CD4-positive, CD25-positive, alpha-beta regulatory T cell (primary cell): ENCODE data around the gene MIS12. TPM values are rescaled to one million over a fixed set of nuclear protein-coding genes. Genes with fewer than 3 reads are reported as not detected.

Source experiments
- ATAC-seq, 2 donors: fragments of 150-1000 bp; cut with Tn5 transposase; one replicate each; pipeline ENCODE4 v1.10.0; 2021; ENCODE audit warnings: low read depth in 2 of 2, moderate number of reproducible peaks in 2 of 2, moderate library complexity in 1 of 2
- DNase-seq, 3 donors: peaks; one replicate each; pipeline versions ENCODE4 v3.0.0 to v3.0.0-alpha.2; 2012 to 2022; ENCODE audit warnings: mixed read lengths in 1 of 3
- H3K27ac ChIP-seq: one replicate; pipeline ENCODE4 v1.7.0; 2013; ENCODE audit warnings: mild to moderate bottlenecking, low read length; ENCODE audit not compliant: insufficient read depth, poor library complexity, severe bottlenecking
- H3K27me3 ChIP-seq: one replicate; pipeline ENCODE4 v1.7.0; 2013; ENCODE audit warnings: low read length; ENCODE audit not compliant: control insufficient read depth, insufficient read depth
- H3K36me3 ChIP-seq: one replicate; pipeline ENCODE4 v1.7.0; 2013; ENCODE audit warnings: mild to moderate bottlenecking, low read length, moderate library complexity; ENCODE audit not compliant: control insufficient read depth, insufficient read depth
- H3K4me1 ChIP-seq: 2 replicates; pipeline ENCODE4 v1.7.0; 2013; ENCODE audit warnings: mild to moderate bottlenecking, low read length; ENCODE audit not compliant: insufficient read depth, control insufficient read depth, poor library complexity, severe bottlenecking
- H3K4me3 ChIP-seq: one replicate; pipeline ENCODE4 v1.7.0; 2013; ENCODE audit warnings: low read depth, mild to moderate bottlenecking, low read length, moderate library complexity
- H3K9me3 ChIP-seq, 2 experiments: 1 replicate in 1 of 2; 2 replicates in 1 of 2; pipeline ENCODE4 v1.7.0; 2013; ENCODE audit warnings: low read length in 2 of 2, mild to moderate bottlenecking in 1 of 2, moderate library complexity in 1 of 2; ENCODE audit not compliant: control insufficient read depth in 2 of 2
- H3K27ac Mint-ChIP-seq, 3 donors: one replicate each; pipeline ENCODE4 v1.8.0; 2020 to 2022; ENCODE audit warnings: mild to moderate bottlenecking in 3 of 3, mixed read lengths in 3 of 3, moderate library complexity in 2 of 3
- H3K27me3 Mint-ChIP-seq: one replicate; pipeline ENCODE4 v1.8.0; 2022; ENCODE audit warnings: mild to moderate bottlenecking, mixed read lengths
- H3K36me3 Mint-ChIP-seq: one replicate; pipeline ENCODE4 v1.8.0; 2020; ENCODE audit warnings: mixed read lengths
- H3K4me1 Mint-ChIP-seq, 4 donors: one replicate each; pipeline ENCODE4 v1.8.0; 2020 to 2022; ENCODE audit warnings: mixed read lengths in 4 of 4, mild to moderate bottlenecking in 1 of 4
- H3K4me3 Mint-ChIP-seq, 4 donors: one replicate each; pipeline ENCODE4 v1.8.0; 2020 to 2022; ENCODE audit warnings: mild to moderate bottlenecking in 4 of 4, mixed read lengths in 4 of 4, moderate library complexity in 3 of 4
- H3K9me3 Mint-ChIP-seq, 7 donors: one replicate each; pipeline ENCODE4 v1.8.0; 2020 to 2022; ENCODE audit warnings: mixed read lengths in 7 of 7, mild to moderate bottlenecking in 3 of 7, moderate library complexity in 2 of 7
- polyA plus RNA-seq, 4 donors: library from polyadenylated mRNA; unstranded; fragments of 300-500 nt; fragmentation: Illumina TruSeq; gene quantifications; one replicate each; pipeline ENCODE4 v1.2.3, GENCODE V29; 2021
- total RNA-seq: library from RNA; stranded (reverse); gene quantifications from one replicate; pipeline ENCODE4 v1.2.3, GENCODE V29; 2022

The MIS12 gene
- total and polyA plus RNA-seq, 5 donors from 2014 or later = 9.8 to 19.6 (median 14.6) TPM

DNA sequence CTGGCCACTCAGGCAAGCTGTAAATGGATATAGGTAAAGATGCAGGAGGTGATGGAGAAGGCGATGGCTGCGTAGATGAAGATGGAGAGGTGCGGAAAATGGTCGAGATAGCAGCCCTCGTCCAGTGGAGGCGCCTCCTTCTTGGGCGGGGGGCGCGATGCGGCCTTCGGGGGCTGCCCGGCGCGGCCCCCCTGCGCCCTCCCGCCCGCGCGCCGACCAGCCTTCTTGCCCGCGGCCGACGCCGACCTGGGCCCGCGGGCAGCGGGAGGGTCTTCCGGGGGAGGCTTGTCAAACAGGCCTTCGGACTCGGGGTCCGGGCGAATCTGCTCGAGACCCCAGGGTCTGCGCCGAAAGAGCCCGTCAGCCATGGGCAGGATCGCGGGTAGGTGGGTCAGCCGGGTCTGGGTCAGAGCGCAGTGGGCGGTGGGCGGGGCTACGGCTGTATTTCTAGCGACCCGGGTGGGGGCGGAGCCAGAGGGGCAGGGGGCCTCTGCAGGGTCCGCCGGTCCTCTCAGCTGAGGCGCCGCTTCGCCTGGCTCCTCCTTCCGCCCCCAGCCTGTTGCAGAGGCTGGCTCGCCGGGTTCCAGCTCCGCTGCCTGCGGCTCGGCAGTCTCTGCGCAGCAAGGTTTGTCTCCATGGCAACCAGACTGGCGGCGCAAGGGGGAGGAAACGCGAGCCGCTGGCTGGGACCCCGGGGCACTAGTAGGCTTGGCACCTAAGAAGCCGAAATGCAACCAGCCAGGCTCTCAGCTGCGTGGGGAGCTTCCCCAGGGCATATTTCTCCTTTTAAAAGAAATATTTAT lies 14.4 kb downstream of the MIS12 start:
- Mint-ChIP-seq H3K4me3 (peak overlapping the region; percentile 94 to 96 (median 94)), H3K27me3 (no peaks in the 10 kb centered on the region), H3K27ac (peak overlapping the region; percentile 96 to 98 (median 97)), H3K9me3 (peaks cover 0 to 1% (median 0%) of the 10 kb centered on the region in 7 donors), H3K4me1 (peaks cover 18 to 31% (median 24%) of the 10 kb centered on the region in 4 donors), H3K36me3 (peaks cover 33% of the 10 kb centered on the region)
- peaks cover 10% of the 10 kb centered on the region for H3K36me3 ChIP-seq
- peak overlapping the region; percentile 62 for H3K27ac ChIP-seq
- no peaks in the 10 kb centered on the region for H3K27me3 ChIP-seq
- H3K9me3 ChIP-seq = no peaks in the 10 kb centered on the region
- peaks cover 21% of the 10 kb centered on the region for H3K4me1 ChIP-seq
- DNase-seq (peak; percentile 71 to 75 (median 75)), ATAC-seq (peak; percentile 86 to 88)
- H3K4me3 ChIP-seq = peak overlapping the region; percentile 60

DNA sequence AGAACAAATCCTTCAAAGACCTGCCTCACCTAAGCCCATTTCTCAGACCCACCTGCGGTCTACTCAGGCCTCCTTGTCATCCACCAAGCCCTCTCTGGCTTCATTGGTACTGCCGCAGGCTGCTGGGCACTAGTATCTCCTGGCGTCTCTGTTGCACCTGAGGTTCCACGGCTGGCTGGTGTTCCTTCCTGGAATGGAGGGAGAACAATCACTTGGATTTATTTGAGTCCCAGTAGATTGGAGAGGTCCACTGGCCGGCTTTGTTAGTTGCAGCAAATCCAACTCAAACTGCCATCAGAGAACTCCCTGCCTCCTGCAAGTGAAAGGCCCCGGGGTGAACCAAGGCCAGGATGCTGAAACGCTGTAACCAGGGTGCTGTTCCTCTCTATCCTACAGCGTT lies 15.3 kb downstream of the MIS12 start:
- Mint-ChIP-seq H3K4me3 (peak overlapping the region; percentile 65 to 94 (median 76)), H3K4me1 (peaks cover 18 to 31% (median 24%) of the 10 kb centered on the region in 4 donors), H3K27ac (peak overlapping the region in 2 of 3 donors; percentile 70 to 89), H3K36me3 (peaks cover 35% of the 10 kb centered on the region), H3K27me3 (no peaks in the 10 kb centered on the region), H3K9me3 (peaks cover 0 to 1% (median 0%) of the 10 kb centered on the region in 7 donors)
- peaks cover 11% of the 10 kb centered on the region for H3K36me3 ChIP-seq
- H3K9me3 ChIP-seq = no peaks in the 10 kb centered on the region
- H3K4me1 ChIP-seq = peaks cover 21% of the 10 kb centered on the region
- H3K27me3 ChIP-seq = no peaks in the 10 kb centered on the region
- ATAC-seq (no peak), DNase-seq (no peak)
- H3K4me3 ChIP-seq = no peak overlapping the region
- peak overlapping the region; percentile 62 for H3K27ac ChIP-seq

DNA sequence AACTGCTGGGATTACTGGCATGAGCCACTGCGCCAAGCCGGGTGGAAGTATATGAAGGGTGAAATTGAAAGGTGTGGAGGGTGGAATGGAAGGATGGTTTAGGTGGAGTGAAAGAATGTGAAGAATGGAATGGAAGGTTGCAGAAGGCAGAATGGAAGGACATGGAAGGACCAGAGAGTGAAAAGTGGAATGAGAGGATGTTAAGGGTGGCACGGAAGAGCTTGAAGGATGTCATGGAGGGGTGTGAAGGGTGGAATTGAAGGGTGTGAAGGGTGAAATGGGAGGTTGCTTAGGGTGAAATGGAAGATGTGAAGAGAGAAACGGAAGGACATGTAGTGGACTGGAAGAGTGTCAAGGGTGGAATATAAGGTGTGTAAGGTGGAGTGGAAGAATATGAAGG lies 16.2 kb downstream of the MIS12 start:
- Histone ChIP-seq H3K27me3 (no peaks in the 10 kb centered on the region), H3K36me3 (peaks cover 11% of the 10 kb centered on the region), H3K4me1 (peaks cover 21% of the 10 kb centered on the region), H3K27ac (no peak overlapping the region), H3K4me3 (no peak overlapping the region), H3K9me3 (no peaks in the 10 kb centered on the region)
- Mint-ChIP-seq H3K27me3 (no peaks in the 10 kb centered on the region), H3K27ac (peak overlapping the region; percentile 55 to 76 (median 61)), H3K36me3 (peaks cover 35% of the 10 kb centered on the region), H3K4me1 (peaks cover 18 to 31% (median 24%) of the 10 kb centered on the region in 4 donors), H3K4me3 (peak overlapping the region in 2 of 4 donors; percentile 2 to 59), H3K9me3 (peaks cover 0 to 2% (median 0%) of the 10 kb centered on the region in 7 donors)
- no peak for DNase-seq
- no peak for ATAC-seq

DNA sequence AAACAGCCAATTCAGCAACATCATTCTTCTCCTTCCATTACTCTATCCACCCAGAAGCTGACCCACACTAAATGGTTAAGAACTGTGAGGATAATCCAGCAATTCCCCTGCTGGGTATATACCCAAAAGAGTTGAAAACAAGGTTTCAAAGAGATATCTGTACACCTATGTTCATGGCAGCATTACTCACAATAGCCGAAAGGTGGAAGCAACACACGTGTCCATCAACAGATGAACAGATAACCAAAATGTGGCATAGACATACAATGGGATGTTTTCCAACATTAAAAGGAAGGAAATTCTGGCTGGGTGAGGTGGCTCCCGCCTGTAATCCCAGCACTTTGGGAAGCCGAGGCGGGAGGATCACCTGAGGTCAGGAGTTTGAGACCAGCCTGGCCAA lies 19.9 kb downstream of the MIS12 start:
- no peak overlapping the region for H3K4me3 Mint-ChIP-seq
- Histone ChIP-seq H3K4me3 (no peak overlapping the region), H3K4me1 (peaks cover 1% of the 10 kb centered on the region), H3K36me3 (peaks cover 16% of the 10 kb centered on the region), H3K27me3 (no peaks in the 10 kb centered on the region), H3K9me3 (no peaks in the 10 kb centered on the region), H3K27ac (no peak overlapping the region)
- H3K27me3 Mint-ChIP-seq = no peaks in the 10 kb centered on the region
- ATAC-seq (no peak), DNase-seq (no peak)
- peaks cover 0 to 2% (median 0%) of the 10 kb centered on the region in 7 donors for H3K9me3 Mint-ChIP-seq
- H3K27ac Mint-ChIP-seq = no peak overlapping the region
- H3K4me1 Mint-ChIP-seq = peaks cover 4 to 16% (median 10%) of the 10 kb centered on the region in 4 donors
- peaks cover 35% of the 10 kb centered on the region for H3K36me3 Mint-ChIP-seq

DNA sequence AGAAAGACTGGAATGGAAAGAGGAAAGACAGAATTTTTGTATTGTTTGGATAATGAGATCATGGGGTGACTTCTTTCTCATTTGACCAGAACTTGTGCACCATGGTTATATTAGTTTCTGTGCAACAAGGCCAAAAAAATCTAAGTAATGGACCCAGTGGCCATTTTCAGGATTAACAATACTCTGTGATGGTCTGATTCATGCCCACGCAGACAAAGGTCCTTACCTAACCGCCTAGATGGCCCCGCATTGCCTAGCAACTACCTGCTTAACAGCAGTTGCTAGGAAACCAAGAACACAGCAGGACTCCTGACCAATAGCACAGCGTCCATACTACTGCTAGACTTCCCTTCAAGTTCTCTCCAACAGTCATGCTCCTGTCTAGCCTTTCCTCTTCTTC lies 22.4 kb downstream of the MIS12 start:
- Mint-ChIP-seq H3K9me3 (peaks cover 0 to 3% (median 0%) of the 10 kb centered on the region in 7 donors), H3K4me1 (peaks cover 7 to 22% (median 17%) of the 10 kb centered on the region in 4 donors), H3K4me3 (peak overlapping the region in 1 of 4 donors; percentile 58), H3K27ac (peak overlapping the region in 2 of 3 donors; percentile 55 to 74), H3K27me3 (no peaks in the 10 kb centered on the region), H3K36me3 (peaks cover 41% of the 10 kb centered on the region)
- Histone ChIP-seq H3K36me3 (peaks cover 28% of the 10 kb centered on the region), H3K9me3 (no peaks in the 10 kb centered on the region), H3K4me3 (no peak overlapping the region), H3K27ac (no peak overlapping the region), H3K27me3 (no peaks in the 10 kb centered on the region), H3K4me1 (peaks cover 9% of the 10 kb centered on the region)
- no peak for ATAC-seq
- DNase-seq = no peak

DNA sequence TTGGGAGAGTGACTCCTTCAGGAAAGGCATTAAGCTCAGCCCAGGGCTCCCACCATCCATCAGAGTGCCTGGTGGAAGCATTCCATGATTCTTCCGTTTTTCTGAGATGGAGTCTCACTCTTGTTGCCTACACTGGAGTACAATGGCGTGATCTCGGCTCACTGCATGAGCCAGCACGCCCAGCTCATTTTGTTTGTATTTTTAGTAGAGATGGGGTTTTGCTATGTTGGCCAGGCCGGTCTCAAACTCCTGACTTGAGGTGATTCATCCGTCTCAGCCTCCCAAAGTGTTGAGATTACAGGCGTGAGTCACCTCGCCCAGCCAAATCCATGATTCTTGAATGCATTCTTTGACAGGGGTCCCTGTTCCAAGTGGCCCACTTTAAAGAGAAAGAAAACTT lies 23.1 kb downstream of the MIS12 start:
- DNase-seq = no peak
- Mint-ChIP-seq H3K4me1 (peaks cover 11 to 27% (median 20%) of the 10 kb centered on the region in 4 donors), H3K36me3 (peaks cover 44% of the 10 kb centered on the region), H3K9me3 (peaks cover 0 to 3% (median 0%) of the 10 kb centered on the region in 7 donors), H3K27me3 (no peaks in the 10 kb centered on the region), H3K27ac (peak overlapping the region in 1 of 3 donors; percentile 74), H3K4me3 (no peak overlapping the region)
- no peaks in the 10 kb centered on the region for H3K27me3 ChIP-seq
- ATAC-seq = no peak
- no peak overlapping the region for H3K4me3 ChIP-seq
- H3K9me3 ChIP-seq = no peaks in the 10 kb centered on the region
- peaks cover 32% of the 10 kb centered on the region for H3K36me3 ChIP-seq
- H3K4me1 ChIP-seq = peaks cover 15% of the 10 kb centered on the region
- no peak overlapping the region for H3K27ac ChIP-seq

DNA sequence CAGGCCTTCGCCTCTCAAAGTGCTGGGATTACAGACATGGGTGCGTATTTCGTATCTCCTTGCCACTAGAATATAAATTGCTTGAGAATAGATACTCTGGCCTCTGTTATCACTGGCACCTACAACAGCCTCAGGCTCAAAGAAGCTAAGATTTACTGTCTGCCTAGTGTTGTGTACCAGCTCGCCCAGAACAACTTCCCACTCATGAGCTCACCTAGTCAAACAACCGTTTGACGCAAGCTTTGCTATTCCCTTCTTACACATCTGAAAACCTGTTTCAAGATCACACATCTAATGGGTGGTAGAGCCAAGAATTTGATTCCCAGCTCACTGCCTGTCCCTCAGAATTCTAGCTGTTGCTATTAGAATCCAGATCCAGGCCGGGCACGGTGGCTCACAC lies 24.4 kb downstream of the MIS12 start:
- H3K36me3 Mint-ChIP-seq = peaks cover 45% of the 10 kb centered on the region

More for the DNA sequence above, 24.4 kb downstream of the MIS12 start:
- H3K9me3 Mint-ChIP-seq = peaks cover 0 to 3% (median 0%) of the 10 kb centered on the region in 7 donors
- peaks cover 17% of the 10 kb centered on the region for H3K4me1 ChIP-seq
- no peak overlapping the region for H3K4me3 Mint-ChIP-seq
- H3K27me3 ChIP-seq = no peaks in the 10 kb centered on the region
- no peak overlapping the region for H3K4me3 ChIP-seq
- DNase-seq = no peak
- no peak for ATAC-seq
- H3K9me3 ChIP-seq = no peaks in the 10 kb centered on the region
- H3K36me3 ChIP-seq = peaks cover 38% of the 10 kb centered on the region
- H3K4me1 Mint-ChIP-seq = peaks cover 11 to 37% (median 21%) of the 10 kb centered on the region in 4 donors
- H3K27me3 Mint-ChIP-seq = no peaks in the 10 kb centered on the region
- H3K27ac Mint-ChIP-seq = no peak overlapping the region
- H3K27ac ChIP-seq = no peak overlapping the region
